Measurements from ENCODE around the gene METRN. TPM values are rescaled to one million over a fixed set of nuclear protein-coding genes. Genes with fewer than 3 reads are reported as not detected.

Gene METRN
- total and polyA plus RNA-seq, 12 donors = 51.4 to 103 (median 60.5) TPM

- ATAC-seq (no peak), DNase-seq (peak in 1 of 2 donors; percentile 19)
- WGBS, 2 donors = 91 to 93% methylated on average over 49 of the region's 49 CpGs
- intact Hi-C loops (cut with DNase I) = no loop called here
- TF ChIP-seq CTCF (IDR thresholded peaks at IDR 0.05) = no peak
- no peak overlapping the region for H3K4me3 ChIP-seq
- peaks cover 0 to 3% (median under 1%) of the 10 kb centered on the region in 9 donors for H3K4me1 ChIP-seq
- H3K27ac ChIP-seq = no peak overlapping the region
- H3K9me3 ChIP-seq = no peaks in the 10 kb centered on the region
- H3K36me3 ChIP-seq = peaks cover 0 to 94% (median 34%) of the 10 kb centered on the region in 9 donors
- no peaks in the 10 kb centered on the region for H3K27me3 ChIP-seq
Observed at GRCh38 chr16:734208-734980, 19.5 kb downstream of the METRN start.

- DNase-seq = no peak
Observed at GRCh38 chr16:734981-735881, 20.3 kb downstream of the METRN start.

GRCh38 chr16:735982-736453, 21.1 kb downstream of the METRN start:
- Histone ChIP-seq H3K9me3 (no peaks in the 10 kb centered on the region), H3K27ac (no peak overlapping the region), H3K4me3 (no peak overlapping the region), H3K4me1 (peaks cover 7 to 14% (median 11%) of the 10 kb centered on the region in 9 donors), H3K27me3 (no peaks in the 10 kb centered on the region), H3K36me3 (peaks cover 0 to 83% (median 34%) of the 10 kb centered on the region in 9 donors)
- 90 to 91% methylated on average over 13 of the region's 13 CpGs for WGBS, 2 donors
- intact Hi-C loops (cut with DNase I) = no loop called here
- DNase-seq (no peak), ATAC-seq (no peak)
- TF ChIP-seq CTCF (IDR thresholded peaks at IDR 0.05) = no peak

More at GRCh38 chr16:734981-735881, 20.3 kb downstream of the METRN start:
- H3K4me1 ChIP-seq = peaks cover 5 to 11% (median 9%) of the 10 kb centered on the region in 9 donors
- no peak for TF ChIP-seq CTCF (IDR thresholded peaks at IDR 0.05)
- WGBS, 2 donors = 95 to 96% methylated on average over 25 of the region's 25 CpGs
- peaks cover 0 to 90% (median 34%) of the 10 kb centered on the region in 9 donors for H3K36me3 ChIP-seq
- intact Hi-C loops (cut with DNase I) = no loop called here
- H3K4me3 ChIP-seq = no peak overlapping the region
- H3K9me3 ChIP-seq = no peaks in the 10 kb centered on the region
- no peak for ATAC-seq
- H3K27ac ChIP-seq = no peak overlapping the region
- H3K27me3 ChIP-seq = no peaks in the 10 kb centered on the region

GRCh38 chr16:736936-737481, 22.1 kb downstream of the METRN start:
- TF ChIP-seq CTCF (IDR thresholded peaks at IDR 0.05) = no peak
- 95% methylated on average over 29 of the region's 29 CpGs for WGBS, 2 donors
- no peak for ATAC-seq

More at GRCh38 chr16:736936-737481, 22.1 kb downstream of the METRN start:
- intact Hi-C loops (cut with DNase I) = no loop called here
- no peak for DNase-seq
- Histone ChIP-seq H3K36me3 (peaks cover 0 to 74% (median 31%) of the 10 kb centered on the region in 9 donors), H3K9me3 (no peaks in the 10 kb centered on the region), H3K4me3 (no peak overlapping the region), H3K27me3 (peaks cover 0 to 4% (median 0%) of the 10 kb centered on the region in 7 donors), H3K27ac (no peak overlapping the region), H3K4me1 (peaks cover 7 to 19% (median 15%) of the 10 kb centered on the region in 9 donors)
